ENCODE data around the gene LY9.

Gene LY9

GRCh38 chr1:160748878-160749269 lies 47.1 kb upstream of the LY9 start:
- no peak for TF ChIP-seq CTCF (IDR thresholded peaks at IDR 0.05; ENCODE audit: poor library complexity, severe bottlenecking)
- H3K4me1 ChIP-seq (ENCODE audit: insufficient read depth, poor library complexity, severe bottlenecking), result peaks cover 7% of the 10 kb centered on the region
- H3K9me3 ChIP-seq (ENCODE audit: severe bottlenecking), result no peaks in the 10 kb centered on the region
- no peak overlapping the region for H3K4me3 ChIP-seq (ENCODE audit: severe bottlenecking)
- no peak overlapping the region for H3K27ac ChIP-seq (ENCODE audit: poor library complexity, severe bottlenecking)
- no peaks in the 10 kb centered on the region for H3K27me3 ChIP-seq (ENCODE audit: insufficient read depth, poor library complexity, severe bottlenecking)
- DNase-seq (ENCODE audit: low spot score), result no peak
- H3K36me3 ChIP-seq (ENCODE audit: low read depth), result no peaks in the 10 kb centered on the region
- peak; percentile 65 for ATAC-seq (ENCODE audit: low read depth)

DNA sequence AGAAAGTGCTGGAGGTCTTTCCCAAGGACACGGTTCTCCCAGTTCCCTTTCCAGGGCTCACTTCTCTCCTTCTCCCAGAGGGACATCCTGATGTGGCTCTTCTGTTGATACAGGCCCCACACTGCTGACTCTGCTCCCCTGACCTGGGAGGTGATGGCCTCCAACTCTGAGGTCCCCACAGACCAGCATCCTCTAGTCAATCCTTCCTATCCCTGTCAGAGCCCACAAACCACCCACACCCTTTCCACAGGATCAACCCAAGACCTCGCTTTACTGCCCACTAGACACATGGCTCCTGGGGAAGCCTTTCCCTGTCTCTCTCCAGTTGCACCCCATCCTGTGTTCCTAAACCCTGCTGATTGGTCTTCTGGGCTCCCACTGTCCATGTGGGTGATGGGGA lies 45.4 kb upstream of the LY9 start:
- no peaks in the 10 kb centered on the region for H3K27me3 ChIP-seq (ENCODE audit: insufficient read depth, poor library complexity, severe bottlenecking)
- H3K36me3 ChIP-seq (ENCODE audit: low read depth), result no peaks in the 10 kb centered on the region
- ATAC-seq (ENCODE audit: low read depth) (no peak), DNase-seq (ENCODE audit: low spot score) (no peak)
- peaks cover 7% of the 10 kb centered on the region for H3K4me1 ChIP-seq (ENCODE audit: insufficient read depth, poor library complexity, severe bottlenecking)
- no peak overlapping the region for H3K4me3 ChIP-seq (ENCODE audit: severe bottlenecking)
- no peaks in the 10 kb centered on the region for H3K9me3 ChIP-seq (ENCODE audit: severe bottlenecking)
- no peak overlapping the region for H3K27ac ChIP-seq (ENCODE audit: poor library complexity, severe bottlenecking)
- TF ChIP-seq CTCF (IDR thresholded peaks at IDR 0.05; ENCODE audit: poor library complexity, severe bottlenecking), result no peak

GRCh38 chr1:160752406-160752805 lies 43.6 kb upstream of the LY9 start:
- H3K4me1 ChIP-seq (ENCODE audit: insufficient read depth, poor library complexity, severe bottlenecking), result peaks cover 7% of the 10 kb centered on the region
- H3K27ac ChIP-seq (ENCODE audit: poor library complexity, severe bottlenecking), result no peak overlapping the region
- no peaks in the 10 kb centered on the region for H3K36me3 ChIP-seq (ENCODE audit: low read depth)
- no peak for TF ChIP-seq CTCF (IDR thresholded peaks at IDR 0.05; ENCODE audit: poor library complexity, severe bottlenecking)
- no peak for DNase-seq (ENCODE audit: low spot score)
- H3K27me3 ChIP-seq (ENCODE audit: insufficient read depth, poor library complexity, severe bottlenecking), result no peaks in the 10 kb centered on the region
- no peaks in the 10 kb centered on the region for H3K9me3 ChIP-seq (ENCODE audit: severe bottlenecking)
- no peak overlapping the region for H3K4me3 ChIP-seq (ENCODE audit: severe bottlenecking)
- ATAC-seq (ENCODE audit: low read depth), result no peak

- H3K9me3 ChIP-seq (ENCODE audit: severe bottlenecking), result no peaks in the 10 kb centered on the region
- ATAC-seq (ENCODE audit: low read depth), result no peak
- no peak overlapping the region for H3K27ac ChIP-seq (ENCODE audit: poor library complexity, severe bottlenecking)
- DNase-seq (ENCODE audit: low spot score), result no peak
- no peak for TF ChIP-seq CTCF (IDR thresholded peaks at IDR 0.05; ENCODE audit: poor library complexity, severe bottlenecking)
- peaks cover 7% of the 10 kb centered on the region for H3K4me1 ChIP-seq (ENCODE audit: insufficient read depth, poor library complexity, severe bottlenecking)
- H3K27me3 ChIP-seq (ENCODE audit: insufficient read depth, poor library complexity, severe bottlenecking), result no peaks in the 10 kb centered on the region
- H3K36me3 ChIP-seq (ENCODE audit: low read depth), result no peaks in the 10 kb centered on the region
- H3K4me3 ChIP-seq (ENCODE audit: severe bottlenecking), result no peak overlapping the region
Observed at GRCh38 chr1:160752924-160753323, 43.0 kb upstream of the LY9 start.

DNA sequence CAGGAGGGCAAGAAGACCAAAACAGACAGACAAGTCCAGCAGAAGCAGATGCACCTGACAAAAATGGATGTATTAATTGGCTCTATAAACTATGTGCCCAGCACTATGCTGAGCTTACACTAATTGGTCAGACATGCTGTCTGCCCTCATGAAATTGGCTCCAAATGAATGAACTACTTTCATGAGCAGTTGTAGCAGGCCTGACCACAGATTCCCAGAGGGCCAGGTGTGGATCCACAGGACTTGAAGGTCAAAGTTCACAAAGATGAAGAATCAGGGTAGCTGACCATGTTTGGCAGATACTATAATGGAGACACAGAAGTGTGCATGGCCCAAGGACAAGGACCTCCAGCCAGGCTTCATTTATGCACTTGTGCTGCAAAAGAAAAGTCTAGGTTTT lies 42.4 kb upstream of the LY9 start:
- ATAC-seq (ENCODE audit: low read depth) (no peak), DNase-seq (ENCODE audit: low spot score) (no peak)
- no peak overlapping the region for H3K27ac ChIP-seq (ENCODE audit: poor library complexity, severe bottlenecking)
- no peak for TF ChIP-seq CTCF (IDR thresholded peaks at IDR 0.05; ENCODE audit: poor library complexity, severe bottlenecking)
- no peak overlapping the region for H3K4me3 ChIP-seq (ENCODE audit: severe bottlenecking)
- no peaks in the 10 kb centered on the region for H3K27me3 ChIP-seq (ENCODE audit: insufficient read depth, poor library complexity, severe bottlenecking)
- no peaks in the 10 kb centered on the region for H3K9me3 ChIP-seq (ENCODE audit: severe bottlenecking)
- H3K4me1 ChIP-seq (ENCODE audit: insufficient read depth, poor library complexity, severe bottlenecking), result peaks cover 5% of the 10 kb centered on the region
- H3K36me3 ChIP-seq (ENCODE audit: low read depth), result no peaks in the 10 kb centered on the region
